Tibial artery (tissue), 4 donors: ENCODE results near the gene LUZP1.

ENCODE experiments used
- DNase-seq, 2 donors: peaks; one replicate each; pipeline ENCODE4 v3.0.0-alpha.2; 2019
- H3K27ac ChIP-seq, 2 donors: fragments of 200-600 bp; sonication (generic) in 1 of 2; 1 replicate in 1 of 2; 2 replicates in 1 of 2; pipeline ENCODE4 v1.5.1; 2018 to 2019; ENCODE audit warnings: mild to moderate bottlenecking in 1 of 2
- H3K27me3 ChIP-seq, 2 donors: fragments of 200-600 bp; sonication (generic) in 1 of 2; one replicate each; pipeline versions ENCODE4 v1.5.1 to v1.6.0; 2016 to 2019
- H3K36me3 ChIP-seq, 3 donors: fragments of 200-600 bp; sonication (generic) in 2 of 3; one replicate each; pipeline ENCODE4 v1.5.1; 2016 to 2019; ENCODE audit warnings: mild to moderate bottlenecking in 2 of 3
- H3K4me1 ChIP-seq, 4 donors: fragments of 200-600 bp; sonication (generic) in 2 of 4; 1 replicate in 3 of 4; 2 replicates in 1 of 4; pipeline ENCODE4 v1.5.1; 2016 to 2019
- H3K4me3 ChIP-seq, 2 donors: fragments of 200-600 bp; sonication (generic) in 1 of 2; 1 replicate in 1 of 2; 2 replicates in 1 of 2; pipeline ENCODE4 v1.5.1; 2018 to 2019; ENCODE audit warnings: mild to moderate bottlenecking in 2 of 2
- H3K9me3 ChIP-seq, 3 donors: fragments of 200-600 bp; sonication (generic) in 1 of 3; one replicate each; pipeline ENCODE4 v1.5.1; 2016 to 2019
- intact Hi-C: fragments of 100-400 bp; cut with DNase I; formaldehyde crosslinking; loops from one replicate; pipeline ENCODE4 v1.15.0; 2023; ENCODE audit warnings: low total_unique reads
- TF ChIP-seq, protein P1 (sequence below), 2 experiments: fragments of 200-600 bp in 1 of 2; fragments of 450-650 bp in 1 of 2; IDR thresholded peaks; one replicate each; pipeline ENCODE4 v1.5.1; 2017 to 2019; ENCODE audit warnings: antibody characterized with exemption in 2 of 2, mild to moderate bottlenecking in 1 of 2, moderate library complexity in 1 of 2

LUZP1 gene

DNA sequence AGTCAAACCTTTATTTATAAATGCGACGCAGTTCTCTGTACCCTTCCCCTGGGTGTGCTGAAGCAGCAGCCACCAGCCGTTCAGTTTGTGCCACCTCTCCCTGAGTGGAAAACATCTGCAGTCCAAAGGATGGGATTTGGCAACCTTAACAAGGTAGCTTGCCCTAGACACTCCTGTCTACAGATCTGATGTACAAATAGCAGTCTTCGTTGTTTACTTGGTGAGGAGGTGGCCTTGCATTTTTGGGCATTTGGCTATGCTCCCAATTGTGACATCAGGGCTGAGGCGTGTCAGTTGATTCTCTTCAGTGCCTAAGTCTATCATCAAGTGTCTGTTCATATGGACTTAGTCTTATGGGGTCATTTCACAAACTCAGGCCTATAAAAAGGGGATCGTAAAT lies 89.6 kb downstream of the LUZP1 start:
- intact Hi-C loops: no loop called here
- Histone ChIP-seq H3K27me3 (no peaks in the 10 kb centered on the region), H3K4me1 (peaks cover 0 to 4% (median 0%) of the 10 kb centered on the region in 4 donors), H3K4me3 (no peak overlapping the region), H3K27ac (no peak overlapping the region), H3K36me3 (peaks cover 47 to 79% (median 65%) of the 10 kb centered on the region in 3 donors), H3K9me3 (no peaks in the 10 kb centered on the region)
- TF ChIP-seq, protein P1, sequence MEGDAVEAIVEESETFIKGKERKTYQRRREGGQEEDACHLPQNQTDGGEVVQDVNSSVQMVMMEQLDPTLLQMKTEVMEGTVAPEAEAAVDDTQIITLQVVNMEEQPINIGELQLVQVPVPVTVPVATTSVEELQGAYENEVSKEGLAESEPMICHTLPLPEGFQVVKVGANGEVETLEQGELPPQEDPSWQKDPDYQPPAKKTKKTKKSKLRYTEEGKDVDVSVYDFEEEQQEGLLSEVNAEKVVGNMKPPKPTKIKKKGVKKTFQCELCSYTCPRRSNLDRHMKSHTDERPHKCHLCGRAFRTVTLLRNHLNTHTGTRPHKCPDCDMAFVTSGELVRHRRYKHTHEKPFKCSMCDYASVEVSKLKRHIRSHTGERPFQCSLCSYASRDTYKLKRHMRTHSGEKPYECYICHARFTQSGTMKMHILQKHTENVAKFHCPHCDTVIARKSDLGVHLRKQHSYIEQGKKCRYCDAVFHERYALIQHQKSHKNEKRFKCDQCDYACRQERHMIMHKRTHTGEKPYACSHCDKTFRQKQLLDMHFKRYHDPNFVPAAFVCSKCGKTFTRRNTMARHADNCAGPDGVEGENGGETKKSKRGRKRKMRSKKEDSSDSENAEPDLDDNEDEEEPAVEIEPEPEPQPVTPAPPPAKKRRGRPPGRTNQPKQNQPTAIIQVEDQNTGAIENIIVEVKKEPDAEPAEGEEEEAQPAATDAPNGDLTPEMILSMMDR (IDR thresholded peaks at IDR 0.05): no peak
- no peak for DNase-seq

DNA sequence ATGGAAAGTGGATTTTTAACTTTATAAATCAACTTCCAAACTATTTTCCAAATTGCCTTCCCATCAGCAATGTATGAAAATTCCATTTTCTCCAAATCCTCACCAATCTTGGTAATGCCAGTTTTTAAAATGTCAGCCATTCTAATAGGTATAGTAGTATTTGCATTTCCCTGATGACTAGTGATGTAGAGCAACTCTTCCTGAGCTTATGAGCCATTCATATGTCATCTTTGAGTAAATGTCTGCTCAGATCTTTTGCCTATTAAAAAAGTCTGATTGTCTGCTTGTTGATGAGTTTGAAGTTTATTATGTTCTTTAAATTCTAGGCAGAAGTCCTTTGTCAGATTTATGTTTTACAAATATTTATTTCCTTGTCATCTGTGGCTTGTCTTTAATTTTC lies 94.6 kb downstream of the LUZP1 start:
- TF ChIP-seq, protein P1 (IDR thresholded peaks at IDR 0.05): no peak
- no peak overlapping the region for H3K4me3 ChIP-seq
- H3K27me3 ChIP-seq: no peaks in the 10 kb centered on the region
- no peak overlapping the region for H3K27ac ChIP-seq
- intact Hi-C loops: no loop called here
- no peaks in the 10 kb centered on the region for H3K9me3 ChIP-seq
- DNase-seq: no peak
- peaks cover 38 to 79% (median 58%) of the 10 kb centered on the region in 3 donors for H3K36me3 ChIP-seq
- peaks cover 0 to 9% (median 0%) of the 10 kb centered on the region in 4 donors for H3K4me1 ChIP-seq

DNA sequence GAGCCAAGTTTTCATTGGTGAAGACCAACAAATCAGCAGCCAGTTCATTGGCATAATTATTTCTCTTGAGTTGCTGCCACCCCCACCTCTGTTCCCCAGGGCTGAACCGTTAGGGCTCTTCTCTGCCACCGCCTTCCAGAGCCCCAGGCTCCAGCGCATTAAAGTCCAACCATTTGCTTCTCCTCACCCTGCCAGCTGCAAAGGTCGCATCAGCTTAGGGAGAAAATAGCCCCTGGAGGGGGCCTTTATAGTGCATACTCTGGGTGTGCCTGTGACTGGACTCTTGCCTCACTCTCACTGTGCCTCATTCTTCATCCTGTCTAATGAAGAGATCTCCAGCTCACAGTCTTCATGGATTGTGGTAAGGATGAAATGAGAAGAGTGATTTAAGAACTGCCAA lies 99.0 kb downstream of the LUZP1 start:
- Histone ChIP-seq H3K9me3 (no peaks in the 10 kb centered on the region), H3K4me1 (peaks cover 0 to 13% (median 0%) of the 10 kb centered on the region in 4 donors), H3K36me3 (peaks cover 17 to 81% (median 45%) of the 10 kb centered on the region in 3 donors), H3K27ac (no peak overlapping the region), H3K27me3 (no peaks in the 10 kb centered on the region), H3K4me3 (no peak overlapping the region)
- no peak for DNase-seq
- intact Hi-C loops: no loop called here
- TF ChIP-seq, protein P1 (IDR thresholded peaks at IDR 0.05): no peak

DNA sequence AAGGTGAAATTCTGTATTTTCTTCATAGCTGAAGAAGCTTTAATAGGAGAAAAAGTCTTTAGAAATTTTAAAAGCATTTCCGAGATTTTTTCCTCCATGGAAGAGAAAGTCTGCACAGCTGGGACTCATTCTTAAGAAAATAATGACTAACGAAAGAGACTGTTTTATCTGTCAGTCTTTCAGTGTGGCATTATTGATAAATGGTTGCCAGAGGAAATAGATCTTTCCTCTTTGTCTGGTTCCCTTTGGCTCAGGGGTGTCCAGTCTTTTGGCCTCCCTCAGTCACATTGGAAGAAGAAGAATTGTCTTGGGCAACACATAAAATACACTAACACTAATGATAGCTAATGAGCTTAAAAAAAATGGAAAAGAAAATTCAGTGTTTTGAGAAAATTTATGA lies 99.5 kb downstream of the LUZP1 start:
- TF ChIP-seq, protein P1 (IDR thresholded peaks at IDR 0.05): no peak
- Histone ChIP-seq H3K4me3 (no peak overlapping the region), H3K4me1 (peaks cover 0 to 13% (median 0%) of the 10 kb centered on the region in 4 donors), H3K27ac (no peak overlapping the region), H3K36me3 (peaks cover 17 to 76% (median 50%) of the 10 kb centered on the region in 3 donors), H3K9me3 (no peaks in the 10 kb centered on the region), H3K27me3 (no peaks in the 10 kb centered on the region)
- DNase-seq: no peak
- intact Hi-C loops: no loop called here

DNA sequence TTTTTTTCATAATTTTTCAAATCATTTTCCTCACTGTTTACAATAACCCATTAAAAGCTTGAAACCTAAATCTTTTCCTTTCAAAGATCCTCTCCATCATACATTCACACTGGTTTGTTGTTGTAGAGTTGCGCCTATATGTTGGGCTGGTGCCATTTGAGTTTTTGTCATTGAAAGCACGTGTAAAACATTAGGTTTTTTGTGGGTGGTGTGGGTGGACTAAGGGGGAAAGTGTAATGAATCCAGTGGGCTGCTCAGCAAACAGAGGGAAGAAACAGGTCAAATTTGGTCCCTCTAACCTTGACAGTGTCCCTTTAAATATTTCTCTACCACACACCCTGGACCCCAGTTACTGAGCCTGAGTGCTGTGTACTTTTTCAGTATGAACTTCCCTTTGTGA lies 102.6 kb downstream of the LUZP1 start:
- Histone ChIP-seq H3K27me3 (no peaks in the 10 kb centered on the region), H3K27ac (no peak overlapping the region), H3K4me3 (no peak overlapping the region), H3K9me3 (no peaks in the 10 kb centered on the region), H3K36me3 (peaks cover 20 to 73% (median 45%) of the 10 kb centered on the region in 3 donors), H3K4me1 (peaks cover 0 to 13% (median 0%) of the 10 kb centered on the region in 4 donors)
- intact Hi-C loops: no loop called here
- DNase-seq: no peak
- TF ChIP-seq, protein P1 (IDR thresholded peaks at IDR 0.05): no peak

DNA sequence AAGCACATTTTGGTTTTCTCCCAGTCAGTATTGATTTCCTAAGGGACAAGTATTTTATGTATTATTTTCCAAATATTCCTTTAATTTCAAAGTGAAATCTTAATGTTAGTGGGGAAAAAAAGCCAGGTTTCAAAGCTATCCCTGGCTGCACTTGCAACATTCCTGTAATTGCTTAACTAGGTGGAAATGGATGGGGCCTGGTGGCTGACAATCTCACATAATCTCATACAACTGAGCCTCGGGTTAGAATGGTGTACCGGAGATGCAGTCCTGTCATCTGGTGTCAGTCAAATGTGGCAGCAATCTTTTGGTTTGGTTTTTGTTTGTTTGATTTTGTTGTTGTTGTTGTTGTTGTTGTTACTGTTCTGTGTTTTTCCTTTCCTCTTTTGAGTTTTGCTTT lies 103.3 kb downstream of the LUZP1 start:
- no peak overlapping the region for H3K4me3 ChIP-seq
- no peak for DNase-seq
- TF ChIP-seq, protein P1 (IDR thresholded peaks at IDR 0.05): no peak
- peaks cover 0 to 13% (median 0%) of the 10 kb centered on the region in 4 donors for H3K4me1 ChIP-seq
- intact Hi-C loops: no loop called here
- H3K27me3 ChIP-seq: no peaks in the 10 kb centered on the region
- H3K36me3 ChIP-seq: peaks cover 23 to 74% (median 41%) of the 10 kb centered on the region in 3 donors
- H3K27ac ChIP-seq: no peak overlapping the region
- no peaks in the 10 kb centered on the region for H3K9me3 ChIP-seq
